HG03280 (cell line): ENCODE results near the gene TBC1D21.

Experiments used
- ATAC-seq: cut with Tn5 transposase; IDR thresholded peaks from one replicate; pipeline ENCODE4 v1.9.1; 2021; ENCODE audit warnings: mild to moderate bottlenecking, moderate library complexity; ENCODE audit not compliant: unreplicated experiment

TBC1D21 gene

DNA sequence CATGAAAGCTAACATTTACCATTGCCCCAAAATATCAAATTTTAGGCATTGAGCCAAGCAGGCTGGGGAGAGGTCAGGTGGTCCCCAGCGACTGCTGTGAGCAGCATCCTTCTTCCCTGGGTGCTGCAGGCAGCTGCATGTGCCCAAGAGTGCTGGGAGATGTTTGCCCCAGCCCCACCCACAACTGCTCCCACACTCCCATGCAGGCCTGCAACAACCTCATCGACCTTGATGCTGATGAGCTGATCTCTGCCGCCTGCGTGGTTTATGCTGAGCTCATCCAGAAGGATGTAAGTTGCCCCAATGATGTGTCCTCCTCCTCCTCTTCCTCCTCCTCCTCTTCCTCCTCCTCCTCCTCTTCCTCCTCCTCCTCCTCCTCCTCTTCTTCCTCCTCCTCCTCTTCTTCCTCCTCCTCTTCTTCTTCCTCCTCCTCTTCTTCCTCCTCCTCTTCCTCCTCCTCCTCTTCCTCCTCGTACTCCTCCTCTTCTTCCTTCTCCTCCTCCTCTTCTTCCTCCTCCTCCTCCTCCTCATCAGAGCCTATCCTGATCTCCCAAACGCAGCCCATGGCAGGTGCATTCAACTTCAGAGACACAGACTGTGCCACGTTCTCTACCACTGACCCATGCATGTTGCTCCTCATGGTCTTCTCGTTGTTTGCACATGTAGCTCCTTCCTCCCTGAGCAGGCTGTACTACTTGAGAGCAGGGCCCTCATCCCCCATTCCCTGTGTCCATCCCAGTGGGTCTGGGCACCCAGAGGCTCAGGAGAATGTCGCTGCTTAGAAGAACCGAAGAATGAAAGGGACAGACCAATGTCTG lies 15.1 kb downstream of the TBC1D21 start:
- ATAC-seq, result no peak

DNA sequence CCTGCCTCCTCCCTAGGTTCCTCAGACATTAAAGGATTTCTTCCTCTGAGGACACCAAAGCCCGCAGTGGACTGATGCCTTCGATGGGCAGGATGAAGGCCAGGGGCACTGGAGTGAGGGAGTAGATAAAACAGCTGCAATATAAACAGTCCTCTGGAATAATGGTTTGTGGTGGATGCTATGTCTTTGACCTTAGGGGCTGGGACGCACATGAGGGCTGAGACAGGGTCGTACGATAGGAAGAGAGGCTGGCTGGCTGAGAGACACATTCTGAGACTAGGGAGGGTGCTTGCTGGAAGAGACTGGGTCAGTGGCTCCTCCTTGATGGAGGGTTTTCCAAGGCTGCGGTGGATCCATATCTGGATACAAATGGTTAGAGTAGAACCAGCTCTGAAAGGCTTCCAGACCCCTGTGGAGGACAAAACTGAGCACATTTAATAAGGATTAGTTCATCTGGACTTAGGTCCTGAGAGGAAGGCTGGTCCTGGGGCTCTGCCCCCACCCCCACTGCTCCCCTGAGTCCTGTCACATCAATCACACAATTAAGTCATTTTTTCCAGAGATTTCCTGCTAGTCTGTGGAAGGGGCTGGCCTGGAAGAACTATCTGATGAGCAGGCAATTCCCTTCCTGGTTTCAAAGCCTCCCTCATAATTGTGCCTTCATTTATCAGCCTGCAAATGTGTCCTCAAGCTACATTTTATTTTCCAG lies 15.8 kb downstream of the TBC1D21 start:
- no peak for ATAC-seq

DNA sequence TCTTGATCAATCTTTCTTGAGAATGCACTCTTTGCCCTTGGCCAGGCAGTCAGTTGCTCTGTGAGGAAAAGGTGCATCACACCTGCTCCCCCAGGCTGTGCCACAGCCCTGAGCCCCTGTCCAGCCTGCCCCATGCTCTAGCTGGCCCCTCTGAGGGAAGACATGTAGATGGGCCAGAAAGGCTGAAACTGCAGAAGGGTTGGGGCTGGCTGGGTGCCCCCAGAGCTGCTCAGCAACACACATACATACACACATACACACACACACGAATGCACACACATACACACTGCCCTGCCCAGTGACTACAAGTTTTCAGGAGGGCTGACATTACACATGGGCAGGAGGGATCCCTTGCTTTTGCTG lies 16.4 kb downstream of the TBC1D21 start:
- no peak for ATAC-seq

DNA sequence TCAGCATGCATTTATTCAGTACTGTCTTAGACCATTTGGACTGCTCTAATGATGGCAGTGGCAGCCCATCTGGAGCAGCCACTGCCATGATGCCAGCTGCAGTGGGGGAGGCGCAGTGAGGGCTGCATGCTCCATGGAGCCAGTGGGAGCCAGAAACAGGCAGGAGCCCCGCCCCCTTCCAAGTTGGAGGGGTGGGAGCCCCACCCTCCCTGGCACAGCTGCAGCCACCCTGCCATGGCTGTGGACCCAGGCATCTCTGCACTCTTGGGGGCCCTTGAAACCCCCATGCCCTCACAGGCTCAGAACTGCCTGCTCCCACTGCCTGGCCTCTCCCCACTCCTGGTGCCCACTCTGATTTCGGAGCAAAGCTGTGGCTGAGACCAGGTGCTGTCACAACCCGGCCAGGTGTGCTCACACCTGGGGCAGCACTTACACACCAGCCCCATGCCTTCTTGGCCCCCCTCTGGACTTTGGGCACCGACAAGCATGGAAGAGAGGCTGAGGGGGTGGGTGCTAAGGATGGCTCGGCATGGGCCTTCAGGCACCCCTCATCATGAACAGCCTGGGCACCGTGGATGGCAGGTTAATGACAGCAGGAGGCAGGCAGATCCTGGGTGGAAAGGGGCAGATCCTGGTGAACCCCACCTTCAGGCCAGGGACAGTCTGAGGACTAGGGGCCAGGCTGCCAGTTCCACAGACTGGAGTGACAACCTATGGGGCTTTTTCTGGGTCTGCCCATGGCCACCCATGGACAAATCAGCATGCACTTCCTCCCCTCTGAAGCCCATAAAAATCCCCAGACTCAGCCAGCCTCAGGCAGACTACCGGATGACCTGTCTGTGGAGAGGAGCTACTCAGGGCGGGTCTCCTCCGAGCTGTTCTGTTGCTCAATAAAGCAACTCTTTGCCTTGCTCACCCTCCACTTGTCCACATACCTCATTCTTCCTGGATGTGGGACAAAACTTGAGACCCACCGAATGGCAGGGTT lies 18.3 kb downstream of the TBC1D21 start:
- no peak for ATAC-seq

DNA sequence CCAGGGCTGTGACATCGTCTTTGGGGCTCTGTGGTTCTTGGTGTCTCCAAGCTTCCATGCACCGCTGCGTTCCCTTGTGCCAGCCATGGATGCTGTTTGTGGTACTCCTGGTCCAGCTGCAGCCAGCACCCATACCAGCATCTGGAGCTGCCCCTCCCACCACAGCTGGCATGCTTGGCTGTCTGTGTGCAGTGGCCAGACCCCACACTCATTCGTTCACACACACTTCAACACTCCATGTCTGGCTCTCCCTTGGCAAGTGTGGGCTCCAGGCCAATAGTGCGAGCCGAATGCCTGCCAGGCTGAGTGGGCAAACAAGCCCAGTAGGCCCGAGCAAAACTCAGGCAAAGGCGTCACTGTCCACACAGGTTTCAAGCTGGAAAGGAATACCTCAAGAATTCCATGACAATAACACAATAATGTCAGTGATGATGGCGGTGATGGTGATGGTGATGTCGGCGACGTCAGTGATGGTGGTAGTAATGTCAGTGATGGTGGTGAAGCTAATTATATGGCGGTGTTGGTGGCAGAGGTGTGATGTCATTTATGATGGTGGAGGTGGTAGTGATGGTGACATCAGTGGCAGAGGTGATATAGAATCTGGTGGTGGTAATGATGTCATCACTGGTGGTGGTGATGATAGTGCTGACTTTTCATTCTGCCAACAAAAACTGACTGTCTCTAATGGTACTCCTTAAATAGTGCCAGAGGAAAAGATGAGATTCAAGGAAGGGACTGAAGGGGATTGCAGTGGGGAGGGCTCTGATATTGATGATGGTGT lies 19.3 kb downstream of the TBC1D21 start:
- no peak for ATAC-seq

DNA sequence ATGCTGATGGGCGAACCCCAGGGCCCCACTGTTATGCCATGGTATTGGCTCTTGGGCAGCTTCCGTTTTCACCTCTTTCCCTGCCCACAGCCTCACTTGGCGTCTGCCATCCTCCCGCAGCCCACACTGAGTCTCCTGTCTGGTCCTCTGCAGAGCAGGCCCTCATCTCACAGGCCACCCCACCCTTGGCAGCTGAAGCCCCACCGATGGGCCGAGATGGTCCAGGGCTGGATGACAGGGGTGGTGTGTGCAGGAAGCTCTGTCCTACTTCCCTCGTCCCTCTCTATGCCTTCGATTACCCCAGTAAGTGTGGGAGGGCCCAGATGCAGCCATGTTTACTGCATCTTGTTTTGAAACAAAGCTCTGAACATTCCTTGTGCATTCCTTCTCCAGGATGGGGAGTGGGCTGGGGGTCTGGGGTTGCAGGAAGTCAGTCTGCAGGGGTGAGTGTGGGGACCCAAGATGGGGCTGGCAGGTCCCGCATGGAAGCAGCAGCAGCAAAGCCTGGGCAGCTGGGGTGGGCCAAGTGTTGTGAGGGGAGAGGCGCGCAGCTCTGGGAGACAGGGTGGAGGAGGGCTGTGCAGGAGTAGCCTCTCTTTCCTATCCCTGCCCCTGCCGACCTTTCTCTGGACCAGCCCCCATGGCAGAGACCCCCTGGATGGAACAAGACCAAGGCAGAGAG lies 20.9 kb downstream of the TBC1D21 start:
- ATAC-seq, result no peak

DNA sequence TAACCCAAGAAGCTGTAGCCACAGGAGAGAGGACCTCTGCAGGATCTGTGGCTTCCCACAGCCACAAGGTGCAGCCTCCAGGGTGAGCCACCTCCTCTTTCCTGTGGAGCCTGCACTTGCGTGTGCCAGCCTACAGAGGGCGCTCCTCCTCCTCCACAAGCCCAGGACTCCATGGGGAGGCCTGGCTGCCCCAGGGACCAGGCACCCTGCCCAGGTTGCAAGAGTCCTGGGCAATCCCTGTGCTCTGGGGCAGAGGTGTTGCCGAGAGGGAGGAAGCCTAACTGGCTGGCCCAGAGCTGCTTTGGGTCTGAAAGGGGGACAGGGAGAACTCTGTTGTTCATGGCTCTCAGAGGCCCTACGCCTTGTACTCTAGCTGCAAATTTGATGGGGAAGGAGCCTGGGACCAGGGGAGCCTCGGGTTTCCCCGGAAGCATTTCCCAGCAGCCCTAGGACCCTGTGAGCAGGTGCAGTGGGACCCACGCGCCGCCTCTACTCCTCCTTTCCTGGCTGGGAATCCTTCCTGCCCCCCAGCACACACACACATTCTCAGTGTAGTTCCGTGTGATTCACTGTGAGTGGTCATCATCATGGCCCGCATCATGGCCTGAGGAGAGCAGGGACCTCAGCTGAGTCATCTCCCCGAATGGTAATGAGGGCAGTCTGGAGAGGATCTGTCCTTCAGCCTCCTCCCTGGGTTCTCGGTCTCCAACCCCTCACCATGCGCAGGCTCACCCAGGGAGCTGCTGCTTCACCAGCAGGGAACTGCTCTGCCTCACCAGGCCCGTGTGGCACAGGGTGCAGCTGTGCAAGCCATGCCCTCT lies 24.3 kb downstream of the TBC1D21 start:
- no peak for ATAC-seq

DNA sequence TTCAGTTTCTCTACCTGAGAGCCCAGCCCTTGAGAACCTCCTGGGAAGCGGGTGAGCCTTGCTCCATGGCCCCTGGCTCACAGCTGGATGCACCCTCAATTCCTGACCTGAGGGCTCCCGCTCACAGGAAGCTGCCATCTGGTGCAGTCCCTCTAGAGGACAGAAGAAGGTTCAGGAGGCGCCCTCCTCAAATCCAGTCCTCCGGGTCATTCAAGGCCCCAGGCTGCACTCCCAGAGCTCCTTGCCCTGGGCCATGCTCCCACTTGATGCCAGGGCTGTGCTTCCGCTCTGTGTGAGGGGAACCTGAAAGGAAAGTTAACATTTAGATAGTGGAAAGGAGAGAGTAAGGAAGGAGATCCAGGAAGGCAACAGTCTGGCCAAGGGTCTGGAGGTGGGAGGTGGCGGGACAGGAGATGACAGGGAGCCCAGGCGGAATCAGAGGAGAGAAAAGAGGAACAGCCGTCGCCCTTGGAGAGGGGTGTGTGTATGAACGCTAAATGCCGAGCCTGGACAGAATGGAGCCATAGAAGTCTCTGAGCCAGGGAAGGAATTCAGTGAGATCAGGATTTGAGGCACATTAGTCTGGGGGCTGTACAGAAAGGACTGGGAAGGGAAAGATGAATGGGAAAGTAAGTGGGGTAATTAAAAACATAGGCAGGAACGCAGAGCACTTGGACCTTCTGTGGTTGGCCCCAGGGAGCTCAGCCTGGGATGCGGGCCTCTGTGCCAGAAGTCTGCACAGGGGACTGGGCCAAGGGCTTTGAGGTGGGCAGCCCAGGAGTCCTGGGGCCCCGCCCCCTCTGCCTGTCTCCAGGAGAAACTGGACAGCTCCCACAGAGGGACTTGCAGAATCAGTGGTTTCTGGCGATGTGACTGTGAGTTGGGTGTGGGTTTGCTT lies 26.1 kb downstream of the TBC1D21 start:
- no peak for ATAC-seq

DNA sequence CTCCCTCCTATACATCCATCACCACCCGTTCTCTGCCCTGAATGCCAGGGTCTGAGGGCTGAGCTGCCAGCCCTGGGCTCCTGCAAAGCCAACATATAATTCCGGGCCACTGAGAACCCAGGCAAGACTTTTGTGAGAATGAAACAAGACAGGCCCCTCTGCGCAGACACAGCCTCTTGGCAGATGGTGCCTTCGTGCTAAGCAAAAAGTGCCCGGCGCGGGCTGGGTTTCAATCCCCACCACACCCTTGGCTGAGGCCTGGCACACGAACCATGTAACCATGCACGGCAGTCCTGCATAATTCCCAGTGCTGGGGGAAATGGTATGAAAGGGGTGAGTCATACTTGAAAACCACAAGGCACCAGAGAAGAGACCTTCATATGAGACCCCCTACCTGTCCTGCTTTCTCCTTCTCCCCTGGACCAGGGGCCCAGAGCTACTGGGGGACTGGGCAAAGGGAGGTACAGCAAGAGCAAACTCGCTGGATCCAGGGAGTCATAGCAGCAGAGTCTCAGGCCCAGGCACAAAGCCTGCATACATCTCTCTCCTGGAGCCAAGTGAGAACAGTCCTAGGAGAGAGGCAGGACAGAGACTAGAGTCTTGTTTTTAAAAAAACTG lies 26.8 kb downstream of the TBC1D21 start:
- ATAC-seq, result no peak

DNA sequence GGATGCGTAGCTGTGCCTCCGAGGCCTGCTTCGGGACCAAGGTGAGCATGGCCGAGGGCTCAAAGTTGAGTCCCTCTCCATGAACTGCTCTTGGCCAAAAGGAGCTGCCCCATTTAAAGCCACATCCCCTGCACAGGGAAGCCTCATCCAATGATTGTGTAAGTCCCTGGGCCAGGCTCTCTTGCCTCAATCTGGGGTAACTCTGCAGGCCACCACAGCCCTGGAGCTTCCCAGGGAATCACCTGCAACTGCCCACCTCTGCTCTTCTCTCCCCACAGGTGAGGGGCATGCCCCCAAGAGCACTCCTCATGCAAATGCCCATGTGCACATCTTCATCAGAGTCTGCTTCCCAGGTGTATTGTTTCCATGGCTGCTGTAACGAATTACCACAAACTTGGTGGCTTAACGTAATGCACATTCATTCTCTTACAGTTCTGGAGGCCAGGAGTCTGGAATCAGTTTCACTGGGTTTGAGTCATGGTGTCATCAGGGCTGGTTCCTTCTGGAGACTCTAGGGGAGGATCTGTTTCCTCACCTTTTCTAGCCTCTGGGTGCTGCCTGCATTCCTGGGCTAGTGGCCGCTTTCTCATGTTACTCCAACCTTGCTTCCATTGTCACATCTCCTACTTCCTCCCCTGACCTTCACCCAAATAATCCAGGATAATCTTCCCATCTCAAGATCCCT lies 27.9 kb downstream of the TBC1D21 start:
- ATAC-seq, result no peak

DNA sequence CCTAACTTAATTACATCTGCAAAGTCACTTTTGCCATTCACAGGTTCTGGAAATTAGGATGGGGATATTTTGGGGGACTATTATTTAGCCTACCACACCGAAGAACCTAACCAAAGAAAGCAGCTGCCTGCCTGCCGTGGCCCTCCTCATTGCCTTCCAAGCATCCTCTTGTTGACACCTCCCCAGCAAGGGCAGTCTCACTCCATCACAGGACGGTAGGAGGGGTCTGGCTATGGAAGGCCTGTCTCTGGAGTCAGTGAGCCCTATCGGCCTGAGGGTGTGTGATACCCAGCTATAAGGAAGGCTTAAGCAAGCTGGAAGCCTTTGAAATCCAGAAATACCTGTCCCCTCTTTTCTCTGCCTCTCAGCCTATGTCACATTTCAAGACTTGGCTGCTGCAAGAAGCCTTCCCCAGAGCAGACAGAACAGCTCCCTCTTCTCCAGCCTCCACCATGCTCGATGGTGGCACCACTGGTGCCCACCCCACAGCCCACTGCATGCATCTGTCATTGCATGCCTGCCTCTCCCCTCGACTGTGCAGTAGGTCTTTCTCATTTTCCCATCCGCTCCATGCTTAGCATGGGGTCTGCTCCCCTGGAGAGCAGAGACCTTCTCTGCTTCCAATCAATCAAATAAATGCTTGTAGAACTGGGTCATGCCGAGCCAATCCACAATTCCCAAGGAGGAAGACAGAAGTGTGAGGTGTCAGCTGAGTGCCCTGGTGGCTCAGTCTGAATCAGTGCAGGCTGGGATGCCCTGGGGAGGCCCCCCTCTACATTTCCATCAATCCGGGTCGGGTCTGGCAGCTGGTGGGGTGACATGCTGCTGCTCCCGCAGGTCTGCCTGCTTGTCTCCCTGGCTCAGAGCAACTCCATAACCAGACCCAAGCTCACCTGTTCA lies 29.0 kb downstream of the TBC1D21 start:
- ATAC-seq, result no peak

DNA sequence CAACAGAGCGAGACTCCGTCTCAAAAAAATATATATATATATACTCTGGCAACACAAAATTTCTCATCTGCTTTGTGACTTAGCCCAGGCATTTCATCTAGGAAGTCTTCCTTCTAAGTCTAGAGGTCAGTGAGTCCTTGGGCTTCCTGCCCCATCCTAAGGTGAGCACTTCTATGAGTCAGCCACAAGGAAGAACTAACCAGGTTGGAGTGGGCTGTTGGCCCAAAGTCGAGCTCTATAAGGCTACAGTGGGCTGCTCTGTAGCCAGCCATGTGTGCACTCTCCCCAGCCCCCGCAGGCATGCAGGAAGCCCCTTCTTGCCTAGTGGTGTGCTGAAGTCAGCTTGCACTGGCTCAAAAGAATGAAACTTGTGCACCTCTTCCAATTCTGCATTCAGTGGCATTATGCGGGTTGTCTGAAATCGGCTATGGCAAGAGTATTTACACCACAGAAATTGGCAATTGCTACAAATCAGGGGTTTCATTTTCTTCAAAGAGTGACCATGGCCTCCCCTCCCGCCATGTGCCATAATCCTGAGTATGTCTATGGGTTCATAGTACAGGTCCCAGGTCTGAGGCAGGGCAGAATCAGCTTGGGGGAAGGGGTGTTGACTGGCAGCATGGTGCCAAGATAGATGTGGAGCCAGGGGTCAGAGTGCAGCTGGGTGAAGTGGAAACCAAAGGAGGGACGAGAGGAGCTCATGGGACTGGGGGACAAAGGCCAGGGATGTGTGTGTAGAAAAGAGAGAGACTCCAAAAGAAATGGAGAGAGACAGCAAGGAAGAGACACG lies 30.9 kb downstream of the TBC1D21 start:
- ATAC-seq, result no peak

DNA sequence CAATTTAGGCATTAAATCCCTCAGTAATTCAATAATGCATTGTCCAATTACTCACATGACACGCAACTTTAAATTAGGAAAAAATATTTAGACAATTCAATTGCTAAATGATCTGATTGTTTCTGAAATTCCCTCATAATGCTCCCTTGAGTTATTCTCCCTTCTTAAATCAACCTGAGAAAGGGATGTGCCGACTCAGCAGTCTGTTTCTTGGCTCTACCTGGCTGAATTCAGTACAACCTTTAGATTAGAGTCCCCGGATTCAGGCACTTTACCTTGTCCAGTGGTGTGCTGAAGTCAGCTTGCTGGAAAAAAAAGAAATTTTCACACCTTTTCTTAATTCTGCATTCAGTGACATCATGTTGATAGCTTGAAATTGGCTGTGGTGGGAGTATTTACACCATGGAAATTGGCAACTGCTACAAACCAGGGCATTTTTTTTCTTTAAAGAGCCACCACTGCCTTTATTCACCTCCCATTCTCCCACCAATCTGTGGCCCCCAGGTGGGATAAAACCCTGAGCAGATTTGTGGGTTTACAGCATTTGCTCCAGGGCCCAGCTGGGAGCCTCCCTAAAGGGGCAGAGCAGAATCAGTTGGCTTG lies 32.0 kb downstream of the TBC1D21 start:
- no peak for ATAC-seq

DNA sequence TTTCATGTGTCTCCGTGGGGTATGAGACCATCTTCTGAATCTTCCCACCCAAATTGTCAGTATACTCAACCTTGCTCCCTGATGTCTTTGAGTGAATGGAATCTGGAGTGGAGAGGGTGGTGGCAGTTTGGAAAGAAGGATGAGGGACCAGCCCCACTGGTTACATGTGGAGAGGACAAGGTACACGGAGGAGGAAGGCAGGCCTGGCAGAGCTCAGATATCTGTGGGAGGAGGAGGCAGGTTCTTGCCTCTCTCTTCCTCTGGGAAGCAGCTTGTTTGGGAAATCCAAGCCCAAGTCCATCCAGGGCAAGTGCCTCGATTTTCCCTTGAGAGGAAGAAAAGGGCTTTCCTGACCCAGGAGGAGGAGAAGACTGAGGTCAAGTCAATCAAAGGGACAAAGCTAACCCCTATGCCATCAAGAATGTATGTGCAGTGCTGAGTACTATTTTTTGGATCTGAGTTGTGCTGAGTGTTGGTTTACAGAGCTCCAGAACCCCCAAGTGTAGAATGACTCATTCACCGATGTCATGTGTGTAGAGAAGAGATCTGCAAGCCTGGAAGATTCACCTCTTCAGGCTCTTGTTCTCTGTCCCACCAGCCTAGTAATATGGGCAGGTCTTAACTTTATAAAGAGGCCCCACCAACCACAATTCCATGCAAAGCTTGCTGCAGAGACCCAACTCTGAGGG lies 33.1 kb downstream of the TBC1D21 start:
- no peak for ATAC-seq
